A673 (cell line): ENCODE data around the gene GULP1. TPM values are rescaled to one million over a fixed set of nuclear protein-coding genes. Genes with fewer than 3 reads are reported as not detected.

Source experiments
- BruUV-seq: library from RNA; stranded (reverse); fragments of 400-500 nt; replicated peaks from 2 replicates; lab custom pipeline; 2021; lab: Mats Ljungman, UMichigan
- CTCF ChIA-PET: fragments of 300-600 bp; sonication (Branson Sonifier 250); formaldehyde crosslinking; loops from one replicate; lab custom pipeline; 2022; ENCODE audit warnings: antibody characterized with exemption; lab: Charles Lee
- POLR2A ChIA-PET: fragments of 300-600 bp; sonication (Branson Sonifier 250); formaldehyde crosslinking; loops from one replicate; lab custom pipeline; 2022; ENCODE audit warnings: antibody characterized with exemption; ENCODE audit not compliant: low non-redundant PET; lab: Charles Lee
- DNase-seq: peaks from one replicate; pipeline ENCODE4 v3.0.0-alpha.2; 2015; ENCODE audit warnings: low spot score
- H3K27ac ChIP-seq: fragments of 200-600 bp; sonication (generic); 2 replicates; pipeline ENCODE4 v1.5.1; 2016; ENCODE audit warnings: mixed run types, low read depth, mild to moderate bottlenecking, mixed read lengths, antibody characterized with exemption, low read length; ENCODE audit not compliant: poor library complexity, severe bottlenecking
- H3K27me3 ChIP-seq: fragments of 200-600 bp; sonication (generic); replicated peaks from 2 replicates; pipeline ENCODE4 v1.6.1; 2017; ENCODE audit warnings: mixed run types, low read depth, mild to moderate bottlenecking, mixed read lengths, antibody characterized with exemption, low read length; ENCODE audit not compliant: insufficient read depth, poor library complexity
- H3K36me3 ChIP-seq: fragments of 200-600 bp; sonication (generic); 2 replicates; pipeline ENCODE4 v1.6.1; 2016; ENCODE audit warnings: mixed run types, mild to moderate bottlenecking, mixed read lengths, antibody characterized with exemption, low read length; ENCODE audit not compliant: insufficient read depth, poor library complexity, severe bottlenecking
- H3K4me1 ChIP-seq: fragments of 200-600 bp; sonication (generic); 2 replicates; pipeline ENCODE4 v1.6.1; 2017; ENCODE audit warnings: mixed run types, mild to moderate bottlenecking, mixed read lengths, antibody characterized with exemption, low read length; ENCODE audit not compliant: insufficient read depth, poor library complexity, severe bottlenecking
- H3K4me3 ChIP-seq: fragments of 200-600 bp; sonication (generic); 2 replicates; pipeline ENCODE4 v1.5.1; 2016; ENCODE audit warnings: low read depth, mixed run types, mild to moderate bottlenecking, mixed read lengths, low read length; ENCODE audit not compliant: poor library complexity, severe bottlenecking
- H3K9me3 ChIP-seq: fragments of 200-600 bp; sonication (generic); 2 replicates; pipeline ENCODE4 v1.6.1; 2016; ENCODE audit warnings: mixed run types, low read depth, mild to moderate bottlenecking, mixed read lengths, antibody characterized with exemption, low read length; ENCODE audit not compliant: poor library complexity, severe bottlenecking
- EZH2 ChIP-seq: fragments of 200-600 bp; sonication (generic); IDR thresholded peaks from 2 replicates; pipeline ENCODE4 v1.6.1; 2017; ENCODE audit warnings: borderline replicate concordance, low read depth, mild to moderate bottlenecking, mixed read lengths, antibody characterized with exemption, low read length; ENCODE audit not compliant: poor library complexity, severe bottlenecking
- intact Hi-C: fragments of 100-400 bp; cut with micrococcal nuclease; formaldehyde crosslinking; loops from one replicate; pipeline ENCODE4 v1.10.0; 2022; ENCODE audit not compliant: unreplicated experiment
- total RNA-seq: library from RNA; stranded (reverse); gene quantifications from 2 replicates; pipeline ENCODE4 v1.2.3, GENCODE V29; 2021
- TF ChIP-seq, protein P1 (sequence below): fragments of 300-800, 200-600 bp; sonication (generic); conservative IDR thresholded peaks from 2 replicates; pipeline ENCODE4 v1.5.1; 2017; ENCODE audit warnings: low read depth, mild to moderate bottlenecking, antibody characterized with exemption, low read length, moderate library complexity, mixed read lengths

The GULP1 gene
- total RNA-seq, 1 experiment from 2014 or later, result 7.2 TPM

DNA sequence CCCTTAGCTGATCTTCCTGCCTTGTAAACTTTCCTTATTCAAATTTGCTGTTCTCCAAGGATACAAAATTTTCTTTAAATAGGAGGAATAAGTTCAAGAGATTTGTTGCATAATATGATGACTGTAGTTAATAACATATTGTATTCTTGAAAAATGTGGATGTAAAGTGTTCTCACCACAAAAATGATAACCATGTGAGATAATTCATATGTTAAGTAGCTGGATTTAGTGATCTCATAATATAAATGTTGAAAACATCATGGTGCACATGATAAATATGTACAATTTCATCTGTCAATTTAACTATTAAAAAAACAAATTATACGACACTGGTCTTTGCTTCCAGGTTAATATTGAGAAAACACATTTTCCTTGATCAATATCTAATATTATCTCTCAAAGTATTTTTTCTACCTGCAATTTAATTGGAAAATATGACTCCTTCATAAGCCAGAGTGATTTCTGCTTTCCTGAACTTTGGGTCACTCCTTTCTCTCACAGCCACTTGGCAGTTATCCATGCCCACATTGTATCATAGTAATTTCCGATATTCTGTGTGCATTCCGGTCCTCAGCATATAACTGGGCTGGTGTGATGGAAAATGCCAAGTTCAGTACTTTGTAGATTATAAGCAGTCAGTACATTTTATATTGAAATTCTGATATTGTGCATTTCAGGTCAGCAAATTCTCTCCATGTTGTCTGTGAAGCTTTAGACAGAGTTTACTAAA lies 152.6 kb downstream of the GULP1 start:
- ChIA-PET POLR2A (no interaction called here), CTCF (no interaction called here)
- Histone ChIP-seq H3K27me3 (no peaks in the 10 kb centered on the region), H3K4me1 (no peaks in the 10 kb centered on the region), H3K36me3 (no peaks in the 10 kb centered on the region), H3K4me3 (no peak overlapping the region), H3K27ac (no peak overlapping the region), H3K9me3 (no peaks in the 10 kb centered on the region)
- BruUV-seq, result no TSS peak
- TF ChIP-seq, protein P1, sequence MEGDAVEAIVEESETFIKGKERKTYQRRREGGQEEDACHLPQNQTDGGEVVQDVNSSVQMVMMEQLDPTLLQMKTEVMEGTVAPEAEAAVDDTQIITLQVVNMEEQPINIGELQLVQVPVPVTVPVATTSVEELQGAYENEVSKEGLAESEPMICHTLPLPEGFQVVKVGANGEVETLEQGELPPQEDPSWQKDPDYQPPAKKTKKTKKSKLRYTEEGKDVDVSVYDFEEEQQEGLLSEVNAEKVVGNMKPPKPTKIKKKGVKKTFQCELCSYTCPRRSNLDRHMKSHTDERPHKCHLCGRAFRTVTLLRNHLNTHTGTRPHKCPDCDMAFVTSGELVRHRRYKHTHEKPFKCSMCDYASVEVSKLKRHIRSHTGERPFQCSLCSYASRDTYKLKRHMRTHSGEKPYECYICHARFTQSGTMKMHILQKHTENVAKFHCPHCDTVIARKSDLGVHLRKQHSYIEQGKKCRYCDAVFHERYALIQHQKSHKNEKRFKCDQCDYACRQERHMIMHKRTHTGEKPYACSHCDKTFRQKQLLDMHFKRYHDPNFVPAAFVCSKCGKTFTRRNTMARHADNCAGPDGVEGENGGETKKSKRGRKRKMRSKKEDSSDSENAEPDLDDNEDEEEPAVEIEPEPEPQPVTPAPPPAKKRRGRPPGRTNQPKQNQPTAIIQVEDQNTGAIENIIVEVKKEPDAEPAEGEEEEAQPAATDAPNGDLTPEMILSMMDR, result no peak
- TF ChIP-seq EZH2, result no peak
- no peak for DNase-seq
- intact Hi-C loops, result no loop called here

DNA sequence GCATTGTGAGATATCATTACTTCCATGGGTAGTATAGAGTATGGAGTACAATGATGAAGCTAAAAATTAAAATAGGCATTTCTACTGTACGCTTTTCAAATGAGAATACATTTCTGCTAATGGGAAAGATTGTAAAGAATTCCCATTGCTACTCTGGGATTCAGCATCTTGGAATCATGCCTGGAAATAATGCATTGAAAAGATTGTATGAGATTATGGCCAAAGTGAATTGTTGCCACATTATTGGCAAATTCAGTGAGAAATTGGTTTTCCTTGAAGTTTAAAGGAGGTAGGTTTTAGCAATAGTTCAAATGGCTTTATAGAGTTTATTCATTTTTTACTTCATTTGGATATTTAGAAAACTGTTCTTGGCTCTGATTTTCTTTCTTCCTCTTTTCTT lies 157.9 kb downstream of the GULP1 start:
- Histone ChIP-seq H3K4me3 (no peak overlapping the region), H3K9me3 (no peaks in the 10 kb centered on the region), H3K27ac (no peak overlapping the region), H3K4me1 (peaks cover 13% of the 10 kb centered on the region), H3K36me3 (no peaks in the 10 kb centered on the region), H3K27me3 (no peaks in the 10 kb centered on the region)
- TF ChIP-seq, protein P1, result no peak
- no peak for TF ChIP-seq EZH2
- POLR2A ChIA-PET, result interaction anchor here (0.6 kb wide), 1 partner anchor 16 kb away, joined by 3 read pairs; no protein-coding TSS in a partner anchor
- no TSS peak for BruUV-seq
- no peak for DNase-seq
- intact Hi-C loops, result no loop called here
- CTCF ChIA-PET, result no interaction called here

DNA sequence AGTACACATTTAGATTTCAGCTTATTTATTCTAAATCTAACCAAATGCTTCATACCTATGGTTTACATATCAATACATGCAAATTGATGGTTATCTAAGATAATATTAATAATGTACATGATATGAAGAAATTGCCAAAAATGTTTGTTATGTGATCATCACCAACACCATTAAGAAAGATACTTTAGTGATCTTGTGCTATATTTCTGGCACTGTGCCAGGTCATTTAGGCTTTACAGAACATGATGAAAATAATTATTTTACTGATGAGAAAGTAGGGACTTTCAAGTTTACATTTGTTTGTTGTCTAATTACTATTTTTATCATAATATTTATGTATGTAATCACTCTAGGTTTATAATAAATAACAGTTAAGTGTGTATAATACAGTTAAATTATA lies 158.3 kb downstream of the GULP1 start:
- no peaks in the 10 kb centered on the region for H3K36me3 ChIP-seq
- intact Hi-C loops, result no loop called here
- ChIA-PET CTCF (no interaction called here), POLR2A (interaction anchor here (0.6 kb wide), 1 partner anchor 16 kb away, joined by 3 read pairs; no protein-coding TSS in a partner anchor)
- DNase-seq, result no peak
- no peak overlapping the region for H3K4me3 ChIP-seq
- no peak overlapping the region for H3K27ac ChIP-seq
- no peak for TF ChIP-seq EZH2
- TF ChIP-seq, protein P1, result no peak
- H3K9me3 ChIP-seq, result no peaks in the 10 kb centered on the region
- no peaks in the 10 kb centered on the region for H3K27me3 ChIP-seq
- BruUV-seq, result no TSS peak
- H3K4me1 ChIP-seq, result peaks cover 13% of the 10 kb centered on the region
